ENCODE measurements around the gene PIP4K2A. TPM values are rescaled to one million over a fixed set of nuclear protein-coding genes. Genes with fewer than 3 reads are reported as not detected.

The PIP4K2A gene
- total RNA-seq, 1 donor from 2014 or later: 17.9 TPM

DNA sequence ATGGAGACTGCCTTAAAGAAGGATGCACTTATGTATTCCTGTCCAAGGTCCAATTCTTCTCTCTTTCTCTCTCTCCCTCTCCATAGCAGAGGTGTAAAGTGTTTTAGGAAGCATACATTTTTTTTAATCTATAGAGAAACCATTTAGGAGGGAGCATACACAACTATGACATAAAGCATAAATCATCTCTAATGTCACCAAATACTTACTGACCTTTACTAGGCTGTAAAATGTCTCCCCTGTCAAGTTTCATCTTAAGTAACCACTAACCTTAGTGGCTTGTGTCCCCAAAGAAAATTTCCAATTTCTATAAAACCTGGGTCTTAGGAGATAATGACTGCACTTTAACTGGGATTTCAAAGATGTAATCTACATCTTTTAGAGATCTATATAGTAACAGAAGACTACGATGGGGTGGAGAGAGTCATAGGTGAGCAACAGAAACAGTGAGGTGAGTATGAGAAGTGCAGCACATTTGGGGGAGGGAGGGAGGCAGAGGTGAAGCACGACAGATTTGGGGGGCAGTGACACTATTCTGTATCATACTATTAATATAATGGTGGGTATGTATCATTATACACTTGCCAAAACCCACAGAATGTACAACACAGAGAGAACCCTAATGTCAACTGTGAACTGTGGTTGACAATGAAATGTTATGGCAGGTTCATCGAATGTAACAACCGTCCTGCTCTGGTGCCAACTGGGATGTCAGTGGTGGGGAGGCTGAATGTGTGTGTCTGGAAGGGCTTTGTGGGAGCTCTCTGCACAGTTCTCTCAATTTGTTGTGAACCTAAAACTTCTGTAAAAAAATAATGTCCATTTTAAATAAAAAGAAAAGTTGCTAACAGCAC, 79.5 kb downstream of the PIP4K2A start:
- H3K4me3 ChIP-seq (ENCODE audit: low read depth, low read length): no peak overlapping the region
- no peaks in the 10 kb centered on the region for H3K36me3 ChIP-seq (ENCODE audit: control insufficient read depth, insufficient read depth, low read length)
- no peak for DNase-seq (ENCODE audit: low read depth)
- FAIRE-seq: no peak
- TF ChIP-seq, protein P1, sequence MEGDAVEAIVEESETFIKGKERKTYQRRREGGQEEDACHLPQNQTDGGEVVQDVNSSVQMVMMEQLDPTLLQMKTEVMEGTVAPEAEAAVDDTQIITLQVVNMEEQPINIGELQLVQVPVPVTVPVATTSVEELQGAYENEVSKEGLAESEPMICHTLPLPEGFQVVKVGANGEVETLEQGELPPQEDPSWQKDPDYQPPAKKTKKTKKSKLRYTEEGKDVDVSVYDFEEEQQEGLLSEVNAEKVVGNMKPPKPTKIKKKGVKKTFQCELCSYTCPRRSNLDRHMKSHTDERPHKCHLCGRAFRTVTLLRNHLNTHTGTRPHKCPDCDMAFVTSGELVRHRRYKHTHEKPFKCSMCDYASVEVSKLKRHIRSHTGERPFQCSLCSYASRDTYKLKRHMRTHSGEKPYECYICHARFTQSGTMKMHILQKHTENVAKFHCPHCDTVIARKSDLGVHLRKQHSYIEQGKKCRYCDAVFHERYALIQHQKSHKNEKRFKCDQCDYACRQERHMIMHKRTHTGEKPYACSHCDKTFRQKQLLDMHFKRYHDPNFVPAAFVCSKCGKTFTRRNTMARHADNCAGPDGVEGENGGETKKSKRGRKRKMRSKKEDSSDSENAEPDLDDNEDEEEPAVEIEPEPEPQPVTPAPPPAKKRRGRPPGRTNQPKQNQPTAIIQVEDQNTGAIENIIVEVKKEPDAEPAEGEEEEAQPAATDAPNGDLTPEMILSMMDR (IDR thresholded peaks at IDR 0.05; ENCODE audit: insufficient read depth, low read length, severe bottlenecking): no peak
- H3K27me3 ChIP-seq (ENCODE audit: control insufficient read depth, insufficient read depth, low read length): no peaks in the 10 kb centered on the region

DNA sequence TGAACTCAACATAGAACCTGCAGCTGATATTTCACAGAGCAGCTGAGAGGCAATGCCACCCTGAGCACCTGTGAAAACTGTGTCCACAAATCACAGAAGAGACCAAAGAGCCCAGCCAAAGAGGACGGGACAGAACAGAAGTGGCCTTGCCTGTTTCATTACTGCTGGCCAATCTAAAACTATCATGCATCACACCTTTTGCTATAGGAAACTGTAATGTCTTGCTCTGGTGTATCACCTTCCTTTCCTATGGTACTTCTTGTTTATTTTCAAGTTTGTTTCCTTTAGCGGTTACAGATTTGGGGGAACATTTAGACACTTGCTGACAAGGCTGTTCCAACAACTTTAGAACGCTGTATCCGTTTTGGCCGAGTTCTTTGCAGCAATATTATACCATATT, 80.3 kb downstream of the PIP4K2A start:
- Histone ChIP-seq H3K27me3 (ENCODE audit: control insufficient read depth, insufficient read depth, low read length) (no peaks in the 10 kb centered on the region), H3K4me3 (ENCODE audit: low read depth, low read length) (no peak overlapping the region), H3K36me3 (ENCODE audit: control insufficient read depth, insufficient read depth, low read length) (no peaks in the 10 kb centered on the region)
- DNase-seq (ENCODE audit: low read depth): no peak
- no peak for FAIRE-seq
- TF ChIP-seq, protein P1 (IDR thresholded peaks at IDR 0.05; ENCODE audit: insufficient read depth, low read length, severe bottlenecking): no peak

DNA sequence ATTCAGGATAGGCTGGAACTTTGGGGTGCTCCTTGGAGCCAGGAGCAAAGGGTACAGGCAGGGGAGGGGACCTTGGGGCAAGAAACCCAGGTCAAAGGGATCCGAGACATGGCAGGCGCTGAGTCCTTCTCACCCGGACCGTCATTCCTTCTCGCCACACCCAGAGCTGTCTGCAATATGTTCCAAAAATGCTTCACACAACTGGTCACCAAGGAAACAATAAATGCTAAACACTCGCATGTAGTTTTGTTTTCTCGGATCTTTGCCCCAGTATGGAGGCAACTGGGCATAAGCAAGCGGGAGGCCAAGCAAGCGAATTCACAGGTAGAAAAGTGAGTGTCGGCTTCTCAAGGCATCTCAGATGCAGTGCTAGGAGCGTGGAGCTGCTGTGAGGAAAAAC, 80.8 kb downstream of the PIP4K2A start:
- no peak overlapping the region for H3K4me3 ChIP-seq (ENCODE audit: low read depth, low read length)
- DNase-seq (ENCODE audit: low read depth): no peak
- H3K27me3 ChIP-seq (ENCODE audit: control insufficient read depth, insufficient read depth, low read length): no peaks in the 10 kb centered on the region
- no peaks in the 10 kb centered on the region for H3K36me3 ChIP-seq (ENCODE audit: control insufficient read depth, insufficient read depth, low read length)
- TF ChIP-seq, protein P1 (IDR thresholded peaks at IDR 0.05; ENCODE audit: insufficient read depth, low read length, severe bottlenecking): no peak
- no peak for FAIRE-seq

DNA sequence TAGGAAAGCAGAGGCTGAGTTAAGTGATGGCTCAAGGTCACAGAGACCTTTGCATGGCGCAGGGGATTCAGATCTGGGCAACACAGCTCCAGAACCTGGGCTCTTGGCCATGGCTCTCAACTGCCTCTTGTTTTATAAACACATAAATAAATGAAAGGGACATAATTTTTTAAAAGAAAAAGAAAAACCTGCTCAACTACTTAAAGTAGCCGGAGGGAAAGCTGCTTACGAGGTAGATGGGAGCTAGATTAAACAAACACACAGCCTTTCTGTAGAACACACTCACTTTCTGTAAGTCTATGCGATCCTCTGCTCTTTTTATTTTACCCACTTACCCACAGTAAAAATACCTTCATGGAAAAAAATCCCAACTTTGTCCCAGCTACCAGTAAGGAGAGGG, 81.3 kb downstream of the PIP4K2A start:
- Histone ChIP-seq H3K27me3 (ENCODE audit: control insufficient read depth, insufficient read depth, low read length) (no peaks in the 10 kb centered on the region), H3K36me3 (ENCODE audit: control insufficient read depth, insufficient read depth, low read length) (no peaks in the 10 kb centered on the region), H3K4me3 (ENCODE audit: low read depth, low read length) (no peak overlapping the region)
- FAIRE-seq (no peak), DNase-seq (ENCODE audit: low read depth) (no peak)
- TF ChIP-seq, protein P1 (IDR thresholded peaks at IDR 0.05; ENCODE audit: insufficient read depth, low read length, severe bottlenecking): no peak

DNA sequence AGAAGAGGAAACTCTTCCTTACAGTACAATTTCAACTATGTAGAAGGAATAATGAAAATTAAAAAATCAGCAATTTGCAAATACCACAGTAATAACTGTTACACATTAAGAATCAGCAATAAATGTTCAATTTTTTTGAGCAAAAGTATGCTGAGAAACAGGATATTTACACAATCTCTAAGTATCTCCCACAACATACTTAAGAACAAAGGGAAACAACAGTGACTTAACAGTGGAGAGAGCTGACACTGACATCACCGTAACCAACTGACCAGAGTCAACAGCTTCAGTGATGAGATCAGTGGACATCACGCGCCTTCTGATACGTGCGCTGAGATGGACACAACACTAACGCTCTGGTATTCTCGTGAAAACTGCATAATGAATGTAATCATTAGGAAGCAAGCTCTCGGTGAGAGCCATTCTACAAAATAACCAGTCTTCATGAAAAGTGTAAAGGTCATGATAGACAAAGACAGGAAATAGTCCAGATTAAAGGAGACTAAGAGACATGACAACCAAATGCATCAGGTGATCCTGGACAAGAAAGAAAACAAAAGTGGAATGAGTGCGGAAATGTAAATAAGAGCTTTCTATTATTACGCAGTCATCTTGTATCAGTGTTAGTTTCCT, 82.6 kb downstream of the PIP4K2A start:
- TF ChIP-seq, protein P1 (IDR thresholded peaks at IDR 0.05; ENCODE audit: insufficient read depth, low read length, severe bottlenecking): no peak
- FAIRE-seq (peak; percentile 83), DNase-seq (ENCODE audit: low read depth) (no peak)
- Histone ChIP-seq H3K27me3 (ENCODE audit: control insufficient read depth, insufficient read depth, low read length) (no peaks in the 10 kb centered on the region), H3K4me3 (ENCODE audit: low read depth, low read length) (no peak overlapping the region), H3K36me3 (ENCODE audit: control insufficient read depth, insufficient read depth, low read length) (no peaks in the 10 kb centered on the region)

Measured in bronchial epithelial cell (primary cell).